ENCODE measurements around the gene ALMS1. TPM values are rescaled to one million over a fixed set of nuclear protein-coding genes. Genes with fewer than 3 reads are reported as not detected.

Gene ALMS1
- total RNA-seq, 1 experiment from 2014 or later = 19.5 TPM

GRCh38 chr2:73449404-73449803, 63.8 kb downstream of the ALMS1 start:
- BruUV-seq (replicated peaks) = no TSS peak
- Histone ChIP-seq H3K27ac (ENCODE audit: low read length) (no peak overlapping the region), H3K36me3 (ENCODE audit: control insufficient read depth, insufficient read depth, low read length) (no peaks in the 10 kb centered on the region; the same call in 1 of the 2 replicates), H3K27me3 (ENCODE audit: control insufficient read depth, insufficient read depth, low read length) (no peaks in the 10 kb centered on the region), H3K9me3 (ENCODE audit: control insufficient read depth, insufficient read depth, low read depth, low read length) (no peaks in the 10 kb centered on the region), H3K4me3 (ENCODE audit: low read depth in 2 of 2, low read length in 2 of 2) (no peak overlapping the region), H3K4me1 (ENCODE audit: control insufficient read depth, insufficient read depth, low read length) (no peaks in the 10 kb centered on the region)
- CTCF ChIA-PET = no interaction called here
- POLR2A ChIA-PET = no interaction called here
- DNase-seq (ENCODE audit: low read depth, low spot score) (no peak), ATAC-seq (no peak)
- intact Hi-C loops (cut with micrococcal nuclease; ENCODE audit: unreplicated experiment) = no loop called here
- in situ Hi-C loops (cut with HindIII; ENCODE audit: low pct_unique_long_range_greater_than_20kb, low sequenced_read_pairs) = no loop called here
- no peak for TF ChIP-seq TCF7L2 (IDR thresholded peaks at IDR 0.05; ENCODE audit: low read depth, low read length)
- no peak for TF ChIP-seq REST (IDR thresholded peaks at IDR 0.05; ENCODE audit: insufficient read depth in 1 of 2, low read depth in 2 of 2, low read length in 1 of 2)
- TF ChIP-seq POLR2AphosphoS5 (IDR thresholded peaks at IDR 0.05; ENCODE audit: low read depth, low read length) = no peak
- TF ChIP-seq SIN3A (IDR thresholded peaks at IDR 0.05; ENCODE audit: borderline replicate concordance, insufficient read depth, low read depth, low read length) = no peak
- TF ChIP-seq, protein P1, sequence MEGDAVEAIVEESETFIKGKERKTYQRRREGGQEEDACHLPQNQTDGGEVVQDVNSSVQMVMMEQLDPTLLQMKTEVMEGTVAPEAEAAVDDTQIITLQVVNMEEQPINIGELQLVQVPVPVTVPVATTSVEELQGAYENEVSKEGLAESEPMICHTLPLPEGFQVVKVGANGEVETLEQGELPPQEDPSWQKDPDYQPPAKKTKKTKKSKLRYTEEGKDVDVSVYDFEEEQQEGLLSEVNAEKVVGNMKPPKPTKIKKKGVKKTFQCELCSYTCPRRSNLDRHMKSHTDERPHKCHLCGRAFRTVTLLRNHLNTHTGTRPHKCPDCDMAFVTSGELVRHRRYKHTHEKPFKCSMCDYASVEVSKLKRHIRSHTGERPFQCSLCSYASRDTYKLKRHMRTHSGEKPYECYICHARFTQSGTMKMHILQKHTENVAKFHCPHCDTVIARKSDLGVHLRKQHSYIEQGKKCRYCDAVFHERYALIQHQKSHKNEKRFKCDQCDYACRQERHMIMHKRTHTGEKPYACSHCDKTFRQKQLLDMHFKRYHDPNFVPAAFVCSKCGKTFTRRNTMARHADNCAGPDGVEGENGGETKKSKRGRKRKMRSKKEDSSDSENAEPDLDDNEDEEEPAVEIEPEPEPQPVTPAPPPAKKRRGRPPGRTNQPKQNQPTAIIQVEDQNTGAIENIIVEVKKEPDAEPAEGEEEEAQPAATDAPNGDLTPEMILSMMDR (IDR thresholded peaks at IDR 0.05) = no peak

GRCh38 chr2:73451263-73451972, 65.8 kb downstream of the ALMS1 start:
- no TSS peak for BruUV-seq (replicated peaks)
- Histone ChIP-seq H3K27me3 (ENCODE audit: control insufficient read depth, insufficient read depth, low read length) (no peaks in the 10 kb centered on the region), H3K9me3 (ENCODE audit: control insufficient read depth, insufficient read depth, low read depth, low read length) (no peaks in the 10 kb centered on the region), H3K27ac (ENCODE audit: low read length) (no peak overlapping the region), H3K4me1 (ENCODE audit: control insufficient read depth, insufficient read depth, low read length) (no peaks in the 10 kb centered on the region), H3K4me3 (ENCODE audit: low read depth in 2 of 2, low read length in 2 of 2) (no peak overlapping the region), H3K36me3 (ENCODE audit: control insufficient read depth, insufficient read depth, low read length) (no peaks in the 10 kb centered on the region)
- in situ Hi-C loops (cut with HindIII; ENCODE audit: low pct_unique_long_range_greater_than_20kb, low sequenced_read_pairs) = no loop called here
- CTCF ChIA-PET = no interaction called here
- POLR2A ChIA-PET = no interaction called here
- ATAC-seq (no peak), DNase-seq (ENCODE audit: low read depth, low spot score) (no peak)
- intact Hi-C loops (cut with micrococcal nuclease; ENCODE audit: unreplicated experiment) = no loop called here
- TF ChIP-seq POLR2AphosphoS5 (IDR thresholded peaks at IDR 0.05; ENCODE audit: low read depth, low read length) (no peak), TCF7L2 (IDR thresholded peaks at IDR 0.05; ENCODE audit: low read depth, low read length) (no peak), SIN3A (IDR thresholded peaks at IDR 0.05; ENCODE audit: borderline replicate concordance, insufficient read depth, low read depth, low read length) (no peak), REST (IDR thresholded peaks at IDR 0.05; ENCODE audit: insufficient read depth in 1 of 2, low read depth in 2 of 2, low read length in 1 of 2) (no peak)
- TF ChIP-seq, protein P1 (IDR thresholded peaks at IDR 0.05) = no peak

All from Panc1 (cell line).